ENCODE data around the gene PFDN1.

Gene PFDN1

DNA sequence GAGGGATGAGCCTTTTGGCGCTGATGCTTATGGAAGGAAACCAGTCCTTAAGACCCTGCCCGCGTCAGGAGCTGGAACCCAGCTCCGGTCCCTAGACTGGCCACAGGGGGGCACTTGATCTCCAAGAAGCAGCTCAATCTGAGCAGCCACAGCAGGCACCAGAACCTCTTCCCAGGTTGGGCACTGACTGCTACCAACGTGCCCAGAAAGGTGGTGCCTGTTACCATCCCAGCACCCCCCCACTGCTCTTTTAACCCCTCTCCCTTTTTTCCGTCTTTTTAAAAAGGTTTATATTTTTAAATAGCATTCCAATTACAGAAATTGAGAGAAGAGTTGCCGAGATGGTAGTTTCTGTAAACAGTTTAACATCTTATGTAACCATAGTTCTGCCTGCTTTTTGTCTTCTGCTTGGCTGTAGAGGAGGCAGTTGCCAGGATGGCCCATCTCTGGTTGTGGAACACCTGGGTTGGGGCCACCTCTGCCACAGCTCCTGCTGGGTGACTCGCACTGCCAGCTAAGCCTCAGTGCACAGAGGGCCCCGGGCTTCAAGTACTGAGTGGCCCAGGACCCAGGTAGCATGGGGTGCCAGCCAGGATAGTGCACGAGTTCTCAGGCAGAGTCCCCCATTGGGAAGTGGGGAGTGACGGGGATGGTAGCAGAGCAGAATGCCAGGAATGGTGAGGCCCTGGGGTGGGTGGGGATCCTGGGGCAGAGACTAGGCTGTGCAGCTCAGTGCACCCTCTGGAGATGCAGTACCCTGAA is 62.8 kb downstream of the PFDN1 start:
- no peak for FAIRE-seq
- DNase-seq (ENCODE audit: insufficient read length, low spot score): no peak
- no peak for TF ChIP-seq POLR2A (IDR thresholded peaks at IDR 0.05; ENCODE audit: low read depth, low read length)

DNA sequence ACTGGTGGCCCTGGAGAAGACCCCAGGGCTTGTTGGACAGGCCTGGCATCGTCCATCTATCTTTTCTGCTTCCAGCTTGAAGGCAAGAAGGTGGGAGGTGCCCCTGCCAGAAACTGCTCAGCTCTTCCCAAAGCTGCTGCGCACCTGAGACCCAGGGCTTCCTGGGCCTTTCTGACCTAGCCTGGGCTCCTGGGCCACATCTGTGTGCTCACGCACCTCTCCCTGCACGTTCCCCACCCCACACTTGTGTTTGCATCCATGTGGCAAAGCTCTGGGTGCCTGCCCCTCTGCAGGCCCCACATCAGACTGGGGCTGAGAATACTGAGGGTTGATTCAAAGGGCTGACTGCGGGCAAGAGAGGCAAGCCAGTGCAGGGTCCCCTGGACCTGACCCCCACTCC is 63.4 kb downstream of the PFDN1 start:
- TF ChIP-seq POLR2A (IDR thresholded peaks at IDR 0.05; ENCODE audit: low read depth, low read length): no peak
- FAIRE-seq (no peak), DNase-seq (ENCODE audit: insufficient read length, low spot score) (no peak)

DNA sequence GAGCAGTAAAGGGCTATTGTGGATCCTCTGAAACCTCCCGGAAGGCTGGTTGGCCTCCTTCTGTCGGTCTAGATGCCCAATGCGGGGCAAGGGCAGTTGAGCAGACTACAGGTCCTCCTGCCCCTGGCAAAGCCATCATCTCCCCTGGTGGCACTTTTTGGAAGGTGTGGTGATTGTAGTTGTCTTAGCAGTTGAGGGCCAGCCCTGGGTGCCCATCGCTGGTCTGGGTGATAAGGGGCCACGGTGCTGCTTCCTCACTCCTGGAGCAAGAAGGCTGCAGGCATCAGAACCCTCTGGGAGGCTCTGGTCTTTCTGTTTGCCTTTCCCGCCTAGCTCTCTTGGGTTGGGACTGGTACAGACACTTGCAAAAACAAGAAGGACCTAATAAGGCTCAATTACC is 64.1 kb downstream of the PFDN1 start:
- no peak for TF ChIP-seq POLR2A (IDR thresholded peaks at IDR 0.05; ENCODE audit: low read depth, low read length)
- DNase-seq (ENCODE audit: insufficient read length, low spot score) (no peak), FAIRE-seq (no peak)

- DNase-seq (ENCODE audit: insufficient read length, low spot score) (no peak), FAIRE-seq (no peak)
- no peak for TF ChIP-seq POLR2A (IDR thresholded peaks at IDR 0.05; ENCODE audit: low read depth, low read length)
These were observed 65.9 kb downstream of the PFDN1 start for GRCh38 chr5:140236891-140237598.

DNA sequence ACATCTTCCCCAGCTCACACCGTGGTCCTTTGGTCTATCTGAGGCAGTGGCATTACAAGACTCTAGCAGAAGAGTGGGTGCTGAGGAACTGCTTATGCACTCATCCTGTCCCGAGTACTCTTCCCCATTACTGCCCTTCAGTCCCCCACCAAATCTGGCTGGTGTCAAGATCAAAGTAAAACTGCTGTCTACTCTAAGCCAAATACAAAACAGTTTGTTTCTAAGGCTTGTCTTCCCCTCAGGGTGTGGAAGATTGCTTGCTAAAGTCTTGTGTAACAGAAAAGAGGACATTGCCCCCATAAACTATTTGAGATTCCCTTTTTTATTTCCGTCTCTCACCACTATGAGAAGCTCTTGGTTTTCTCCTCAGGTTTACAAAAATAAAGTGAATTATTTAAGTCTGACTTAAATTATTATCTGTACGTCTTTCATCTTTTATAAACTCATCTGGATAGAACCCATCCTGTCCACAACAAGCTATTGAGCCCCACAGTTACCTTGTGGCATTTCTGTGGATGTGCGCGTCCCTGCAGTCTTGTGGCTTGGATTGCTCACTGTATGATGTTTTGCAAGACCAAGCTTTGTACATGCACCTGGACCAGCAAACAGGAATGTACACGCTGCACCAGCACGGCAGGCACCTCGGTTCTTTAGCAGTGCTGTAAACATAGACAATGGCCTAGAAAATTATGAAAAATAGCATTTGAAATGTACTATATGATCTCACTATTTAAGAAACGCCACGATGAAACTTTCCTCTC is 66.9 kb downstream of the PFDN1 start:
- no peak for FAIRE-seq

GRCh38 chr5:140234377-140234989 is 68.4 kb downstream of the PFDN1 start:
- FAIRE-seq (no peak), DNase-seq (ENCODE audit: insufficient read length, low spot score) (no peak)
- no peak for TF ChIP-seq POLR2A (IDR thresholded peaks at IDR 0.05; ENCODE audit: low read depth, low read length)

More for the DNA sequence above, 66.9 kb downstream of the PFDN1 start:
- no peak for DNase-seq (ENCODE audit: insufficient read length, low spot score)
- TF ChIP-seq POLR2A (IDR thresholded peaks at IDR 0.05; ENCODE audit: low read depth, low read length): no peak

- TF ChIP-seq POLR2A (IDR thresholded peaks at IDR 0.05; ENCODE audit: low read depth, low read length): no peak
- DNase-seq (ENCODE audit: insufficient read length, low spot score): no peak
- FAIRE-seq: no peak
These were observed 70.2 kb downstream of the PFDN1 start for GRCh38 chr5:140232731-140233130.

- TF ChIP-seq POLR2A (IDR thresholded peaks at IDR 0.05; ENCODE audit: low read depth, low read length): no peak
- DNase-seq (ENCODE audit: insufficient read length, low spot score) (no peak), FAIRE-seq (no peak)
These were observed 72.5 kb downstream of the PFDN1 start for GRCh38 chr5:140230373-140230772.

GRCh38 chr5:140228364-140228837 is 74.5 kb downstream of the PFDN1 start:
- FAIRE-seq: no peak
- no peak for TF ChIP-seq POLR2A (IDR thresholded peaks at IDR 0.05; ENCODE audit: low read depth, low read length)
- DNase-seq (ENCODE audit: insufficient read length, low spot score): no peak

DNA sequence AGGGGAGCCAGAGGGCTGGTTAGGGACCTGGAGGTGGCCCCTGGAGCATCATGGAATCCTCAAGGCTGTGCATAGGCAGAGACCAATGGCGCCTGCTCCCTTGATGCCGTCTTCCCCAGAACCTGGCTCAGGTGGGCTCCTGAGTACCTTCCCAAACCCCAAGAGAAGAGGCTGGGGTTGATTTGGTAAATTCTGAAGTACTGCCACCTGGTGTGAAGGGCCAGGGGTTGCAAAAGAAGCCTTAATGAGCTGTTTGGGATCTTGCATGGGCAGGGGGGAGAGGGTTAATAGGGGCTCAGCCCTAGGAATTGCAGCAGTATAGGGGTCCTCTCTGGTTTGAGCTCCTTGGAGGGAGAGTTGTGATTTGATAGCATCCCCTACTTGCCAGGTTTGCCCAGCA is 75.9 kb downstream of the PFDN1 start:
- DNase-seq (ENCODE audit: insufficient read length, low spot score) (no peak), FAIRE-seq (no peak)
- TF ChIP-seq POLR2A (IDR thresholded peaks at IDR 0.05; ENCODE audit: low read depth, low read length): no peak

- FAIRE-seq (no peak), DNase-seq (ENCODE audit: insufficient read length, low spot score) (no peak)
- no peak for TF ChIP-seq POLR2A (IDR thresholded peaks at IDR 0.05; ENCODE audit: low read depth, low read length)
These were observed 77.5 kb downstream of the PFDN1 start for GRCh38 chr5:140225396-140225795.

- DNase-seq (ENCODE audit: insufficient read length, low spot score): no peak
- no peak for TF ChIP-seq POLR2A (IDR thresholded peaks at IDR 0.05; ENCODE audit: low read depth, low read length)
- no peak for FAIRE-seq
These were observed 78.2 kb downstream of the PFDN1 start for GRCh38 chr5:140224658-140225057.

- FAIRE-seq: no peak
- no peak for DNase-seq (ENCODE audit: insufficient read length, low spot score)
- no peak for TF ChIP-seq POLR2A (IDR thresholded peaks at IDR 0.05; ENCODE audit: low read depth, low read length)
These were observed 79.3 kb downstream of the PFDN1 start for GRCh38 chr5:140223567-140223966.

DNA sequence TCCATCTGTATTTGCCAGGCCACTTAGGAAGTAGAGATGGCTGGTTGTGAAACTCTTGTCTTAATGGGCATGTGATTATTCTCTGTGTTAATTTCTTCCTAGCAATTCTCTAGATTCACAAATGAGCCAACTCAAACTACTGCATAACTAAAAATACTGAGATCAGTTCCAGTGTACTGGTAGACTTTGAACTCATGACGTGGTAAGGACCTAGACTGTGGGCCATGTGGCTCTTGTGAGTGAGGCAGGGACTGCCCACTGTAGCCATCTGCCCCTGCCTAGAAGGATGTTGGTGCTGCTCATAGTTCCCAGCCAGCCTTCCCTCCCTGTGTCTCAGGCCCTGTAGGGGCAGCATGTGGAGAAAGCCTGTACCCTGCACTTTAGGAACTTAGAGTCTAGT is 80.5 kb downstream of the PFDN1 start:
- TF ChIP-seq POLR2A (IDR thresholded peaks at IDR 0.05; ENCODE audit: low read depth, low read length): no peak
- DNase-seq (ENCODE audit: insufficient read length, low spot score) (no peak), FAIRE-seq (no peak)

All from H54 (cell line).